IMR-90 (cell line): Measurements from ENCODE around the gene EPGN. TPM values are rescaled to one million over a fixed set of nuclear protein-coding genes. Genes with fewer than 3 reads are reported as not detected.

Experiments
- ATAC-seq: fragments of 200-7000 bp; cut with Tn5 transposase; 2 replicates; pipeline ENCODE4 v1.9.1; 2020; ENCODE audit warnings: low read depth, mild to moderate bottlenecking, moderate library complexity
- BruUV-seq: library from RNA; stranded (reverse); fragments of 400-500 nt; replicated peaks from 2 replicates; lab custom pipeline; 2021; lab: Mats Ljungman, UMichigan
- CTCF ChIA-PET: fragments of 300-600 bp; formaldehyde crosslinking; extraction: SDS; loops from one replicate; lab custom pipeline; 2021; ENCODE audit warnings: antibody characterized with exemption; lab: Yijun Ruan, JAX
- POLR2A ChIA-PET: fragments of 300-600 bp; sonication (Branson Sonifier 250); formaldehyde crosslinking; loops from one replicate; lab custom pipeline; 2022; ENCODE audit warnings: antibody characterized with exemption; ENCODE audit not compliant: unreplicated experiment; lab: Charles Lee
- DNase-seq: peaks from one replicate; pipeline ENCODE4 v3.0.0; 2013
- H2AFZ ChIP-seq: replicated peaks from 2 replicates; pipeline ENCODE3; 2013; ENCODE audit warnings: low read length, mild to moderate bottlenecking; ENCODE audit not compliant: poor library complexity
- H2AK5ac ChIP-seq: 2 replicates; pipeline ENCODE4 v1.6.1; 2013; ENCODE audit warnings: low read depth, low read length, inconsistent platforms
- H2AK9ac ChIP-seq: replicated peaks from 2 replicates; pipeline ENCODE3; 2013; ENCODE audit warnings: mild to moderate bottlenecking, low read depth, low read length, moderate library complexity; ENCODE audit not compliant: poor library complexity
- H2BK120ac ChIP-seq: 2 replicates; pipeline ENCODE4 v1.6.1; 2013; ENCODE audit warnings: low read depth, low read length, inconsistent platforms
- H2BK15ac ChIP-seq: 3 replicates; pipeline ENCODE4 v1.6.1; 2013; ENCODE audit warnings: low read depth, low read length, inconsistent platforms
- H2BK20ac ChIP-seq: 2 replicates; pipeline ENCODE4 v1.6.1; 2013; ENCODE audit warnings: low read depth, mild to moderate bottlenecking, inconsistent platforms, low read length, moderate library complexity
- H2BK5ac ChIP-seq: 2 replicates; pipeline ENCODE4 v1.6.1; 2013; ENCODE audit warnings: mild to moderate bottlenecking, low read depth, low read length, inconsistent platforms; ENCODE audit not compliant: poor library complexity, severe bottlenecking
- H3K14ac ChIP-seq: replicated peaks from 2 replicates; pipeline ENCODE4 v1.6.1; 2013; ENCODE audit warnings: low read depth, low read length, inconsistent platforms
- H3K18ac ChIP-seq: 2 replicates; pipeline ENCODE4 v1.6.1; 2013; ENCODE audit warnings: low read depth, low read length, control low read depth
- H3K23ac ChIP-seq: 2 replicates; pipeline ENCODE4 v1.6.1; 2013; ENCODE audit warnings: low read depth, low read length, inconsistent platforms
- H3K27ac ChIP-seq: 2 replicates; pipeline ENCODE4 v1.5.1; 2013; ENCODE audit warnings: mild to moderate bottlenecking, control low read depth, low read length; ENCODE audit not compliant: insufficient read depth
- H3K27me3 ChIP-seq: 2 replicates; pipeline ENCODE4 v1.6.1; 2013; ENCODE audit warnings: low read length; ENCODE audit not compliant: control insufficient read depth, insufficient read depth
- H3K36me3 ChIP-seq: 2 replicates; pipeline ENCODE4 v1.6.1; 2013; ENCODE audit warnings: low read length, mixed read lengths; ENCODE audit not compliant: control insufficient read depth, insufficient read depth
- H3K4ac ChIP-seq: 2 replicates; pipeline ENCODE4 v1.6.1; 2013; ENCODE audit warnings: low read depth, low read length, inconsistent platforms
- H3K4me1 ChIP-seq: 2 replicates; pipeline ENCODE4 v1.6.1; 2013; ENCODE audit warnings: low read length, mixed read lengths; ENCODE audit not compliant: control insufficient read depth, insufficient read depth
- H3K4me2 ChIP-seq: 2 replicates; pipeline ENCODE4 v1.6.1; 2013; ENCODE audit warnings: low read depth, mild to moderate bottlenecking, control low read depth, low read length, moderate library complexity
- H3K4me3 ChIP-seq: 2 replicates; pipeline ENCODE4 v1.5.1; 2013; ENCODE audit warnings: low read depth, mild to moderate bottlenecking, control low read depth, low read length, moderate library complexity; ENCODE audit not compliant: insufficient read depth
- H3K56ac ChIP-seq: 2 replicates; pipeline ENCODE4 v1.6.1; 2013; ENCODE audit warnings: low read length, inconsistent platforms; ENCODE audit not compliant: insufficient read depth; ENCODE audit errors: extremely low read depth
- H3K79me1 ChIP-seq, 2 experiments: 2 replicates each; pipeline ENCODE4 v1.6.1; 2013; ENCODE audit warnings: low read length in 2 of 2, inconsistent platforms in 1 of 2, low read depth in 1 of 2
- H3K9ac ChIP-seq: 2 replicates; pipeline ENCODE4 v1.6.1; 2013; ENCODE audit warnings: low read depth, low read length, control low read depth
- H3K9me1 ChIP-seq: 2 replicates; pipeline ENCODE4 v1.6.1; 2013; ENCODE audit warnings: low read length, inconsistent platforms; ENCODE audit not compliant: insufficient read depth
- H3K9me3 ChIP-seq: 2 replicates; pipeline ENCODE4 v1.6.1; 2013; ENCODE audit warnings: low read length; ENCODE audit not compliant: control insufficient read depth, insufficient read depth
- H4K20me1 ChIP-seq: 2 replicates; pipeline ENCODE4 v1.6.1; 2013; ENCODE audit warnings: low read length, inconsistent platforms; ENCODE audit not compliant: insufficient read depth
- H4K5ac ChIP-seq: 2 replicates; pipeline ENCODE4 v1.6.1; 2013; ENCODE audit warnings: mild to moderate bottlenecking, low read depth, low read length, control low read depth
- H4K8ac ChIP-seq, 2 experiments: 2 replicates each; pipeline ENCODE4 v1.6.1; 2013; ENCODE audit warnings: low read depth in 2 of 2, low read length in 2 of 2, control low read depth in 1 of 2, inconsistent platforms in 1 of 2
- H4K91ac ChIP-seq: 2 replicates; pipeline ENCODE4 v1.6.1; 2013; ENCODE audit warnings: low read depth, low read length, inconsistent platforms; ENCODE audit not compliant: insufficient read depth
- BHLHE40 ChIP-seq: fragments of 150-350 bp; IDR thresholded peaks from 2 replicates; pipeline ENCODE4 v1.6.1; 2016; ENCODE audit warnings: mild to moderate bottlenecking, low read depth, low read length
- CEBPB ChIP-seq: IDR thresholded peaks from 2 replicates; pipeline ENCODE4 v1.6.1; 2012; ENCODE audit warnings: low read depth, low read length, improper control_type of control experiment
- CHD1 ChIP-seq: IDR thresholded peaks from 2 replicates; pipeline ENCODE4 v1.6.1; 2012; ENCODE audit warnings: low read depth, low read length, improper control_type of control experiment
- FOS ChIP-seq: fragments of 150-350 bp; IDR thresholded peaks from 2 replicates; pipeline ENCODE4 v1.6.1; 2016; ENCODE audit warnings: low read depth, low read length
- MAFK ChIP-seq: IDR thresholded peaks from 2 replicates; pipeline ENCODE4 v1.6.1; 2012; ENCODE audit warnings: low read depth, low read length, improper control_type of control experiment
- MAZ ChIP-seq: IDR thresholded peaks from 2 replicates; pipeline ENCODE4 v1.6.1; 2012; ENCODE audit warnings: low read depth, mild to moderate bottlenecking, low read length, improper control_type of control experiment, moderate library complexity, borderline replicate concordance
- MXI1 ChIP-seq: IDR thresholded peaks from 2 replicates; pipeline ENCODE4 v1.6.1; 2012; ENCODE audit warnings: low read depth, mild to moderate bottlenecking, low read length, moderate library complexity, borderline replicate concordance
- NFE2L2 ChIP-seq: fragments of 150-350 bp; IDR thresholded peaks from 2 replicates; pipeline ENCODE4 v1.6.1; 2016; ENCODE audit warnings: low read depth, mild to moderate bottlenecking, low read length
- POLR2A ChIP-seq: IDR thresholded peaks from 2 replicates; pipeline ENCODE4 v1.6.1; 2012; ENCODE audit warnings: mild to moderate bottlenecking, low read depth, low read length
- RAD21 ChIP-seq: IDR thresholded peaks from 2 replicates; pipeline ENCODE4 v1.6.1; 2012; ENCODE audit warnings: low read length, improper control_type of control experiment
- RCOR1 ChIP-seq: IDR thresholded peaks from 2 replicates; pipeline ENCODE4 v1.6.1; 2012; ENCODE audit warnings: mild to moderate bottlenecking, low read length, improper control_type of control experiment; ENCODE audit not compliant: insufficient replicate concordance
- RFX5 ChIP-seq: IDR thresholded peaks from 2 replicates; pipeline ENCODE4 v1.8.0; 2012; ENCODE audit warnings: low read depth, mild to moderate bottlenecking, low read length, moderate library complexity
- SMC3 ChIP-seq: fragments of 150-350 bp; IDR thresholded peaks from 2 replicates; pipeline ENCODE4 v1.6.1; 2016; ENCODE audit warnings: low read depth, mild to moderate bottlenecking, antibody characterized with exemption, low read length, moderate library complexity
- WGBS, 2 experiments: methylation state at CpG; one replicate each; pipeline versions ENCODE4 v1.1.5 to v1.1.7; 2013; ENCODE audit warnings: missing lambda C conversion rate in 2 of 2; ENCODE audit not compliant: insufficient read length in 1 of 2; ENCODE audit errors: extremely low coverage in 2 of 2; 5-methylcytosine and 5-hydroxymethylcytosine counted together
- dilution Hi-C: fragments of 300-500 bp; cut with HindIII; formaldehyde crosslinking; loops from one replicate; pipeline ENCODE4 v1.14.3; 2018; ENCODE audit warnings: low sequenced_read_pairs; ENCODE audit not compliant: unreplicated experiment
- in situ Hi-C: fragments of 300-500 bp; cut with MboI; formaldehyde crosslinking; loops from 3 replicates; pipeline ENCODE4 v1.14.3; 2019; ENCODE audit warnings: low sequenced_read_pairs, inconsistent platforms, mixed read lengths
- intact Hi-C: fragments of 100-400 bp; cut with micrococcal nuclease; formaldehyde crosslinking; loops from 2 replicates; pipeline ENCODE4 v1.10.0; 2022
- polyA plus RNA-seq, 3 experiments: library from polyadenylated mRNA; depleted of rRNA; stranded (reverse); fragments of >200 nt; gene quantifications; 2 replicates each; pipeline ENCODE4 v1.2.3, GENCODE V29; 2012; ENCODE audit warnings: low replicate concordance in 1 of 3
- total RNA-seq: library from RNA; depleted of rRNA; stranded (reverse); fragments of >200 nt; gene quantifications from 2 replicates; pipeline ENCODE4 v1.2.3, GENCODE V29; 2012
- TF ChIP-seq, protein P1 (sequence below): fragments of 150-350 bp; IDR thresholded peaks from 2 replicates; pipeline ENCODE4 v1.6.1; 2016; ENCODE audit warnings: low read depth, mild to moderate bottlenecking, low read length, moderate library complexity, borderline replicate concordance
- TF ChIP-seq, protein P2 (sequence below): fragments of 150-350 bp; IDR thresholded peaks from 2 replicates; pipeline ENCODE4 v1.6.1; 2017; ENCODE audit warnings: mild to moderate bottlenecking, antibody characterized with exemption, low read length, low read depth
- TF ChIP-seq, protein P3 (sequence below): conservative IDR thresholded peaks from 2 replicates; pipeline ENCODE4 v1.5.1; 2012; ENCODE audit warnings: mild to moderate bottlenecking, low read depth, low read length, improper control_type of control experiment

The EPGN gene
- total and polyA plus RNA-seq, 2 of the 4 experiments (the other 2 are of a cell fraction), result 0.18 TPM; not detected in 1

DNA sequence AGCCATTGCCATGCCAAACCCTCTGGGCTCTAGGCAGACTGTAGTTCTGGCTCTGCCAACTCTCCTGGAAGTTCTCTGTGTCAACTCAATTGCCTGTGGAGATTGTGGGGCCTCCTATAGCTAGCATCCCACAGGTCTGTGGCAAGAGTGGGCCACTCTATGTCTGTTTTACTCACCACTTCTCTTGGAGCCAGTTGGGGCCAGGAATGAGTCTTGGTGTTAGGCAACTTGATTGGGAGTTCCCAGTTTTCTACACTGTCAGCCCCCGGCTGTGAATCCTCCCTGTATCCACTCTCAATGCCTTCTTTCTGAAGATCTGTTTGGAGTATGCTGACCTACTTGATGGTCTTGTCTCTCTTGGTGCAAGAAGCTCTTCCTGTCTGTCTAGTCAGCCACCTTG is 48.2 kb upstream of the EPGN start:
- BruUV-seq, result no TSS peak
- H4K20me1 ChIP-seq, result no peaks in the 10 kb centered on the region
- DNase-seq (no peak), ATAC-seq (no peak)
- no peaks in the 10 kb centered on the region for H3K9me3 ChIP-seq
- no peak overlapping the region for H3K4me2 ChIP-seq
- H3K9me1 ChIP-seq, result no peaks in the 10 kb centered on the region
- no peaks in the 10 kb centered on the region for H3K79me1 ChIP-seq
- no peak overlapping the region for H2AK9ac ChIP-seq
- no peak overlapping the region for H3K23ac ChIP-seq
- no peaks in the 10 kb centered on the region for H3K27me3 ChIP-seq
- H2AK5ac ChIP-seq, result no peak overlapping the region
- no peak overlapping the region for H3K9ac ChIP-seq
- ChIA-PET CTCF (no interaction called here), POLR2A (no interaction called here)
- no peak overlapping the region for H4K5ac ChIP-seq
- H2BK15ac ChIP-seq, result no peak overlapping the region
- H2BK120ac ChIP-seq, result no peak overlapping the region
- dilution Hi-C loops (no loop called here), intact Hi-C loops (no loop called here), in situ Hi-C loops (no loop called here)
- no peak overlapping the region for H3K56ac ChIP-seq
- H3K4me3 ChIP-seq, result no peak overlapping the region
- no peak overlapping the region for H3K4ac ChIP-seq
- TF ChIP-seq NFE2L2 (no peak), SMC3 (no peak), MAFK (no peak), RCOR1 (no peak), CEBPB (no peak), RAD21 (no peak), BHLHE40 (no peak), POLR2A (no peak), MAZ (no peak), CHD1 (no peak), FOS (no peak), MXI1 (no peak), RFX5 (no peak)
- TF ChIP-seq, protein P1, sequence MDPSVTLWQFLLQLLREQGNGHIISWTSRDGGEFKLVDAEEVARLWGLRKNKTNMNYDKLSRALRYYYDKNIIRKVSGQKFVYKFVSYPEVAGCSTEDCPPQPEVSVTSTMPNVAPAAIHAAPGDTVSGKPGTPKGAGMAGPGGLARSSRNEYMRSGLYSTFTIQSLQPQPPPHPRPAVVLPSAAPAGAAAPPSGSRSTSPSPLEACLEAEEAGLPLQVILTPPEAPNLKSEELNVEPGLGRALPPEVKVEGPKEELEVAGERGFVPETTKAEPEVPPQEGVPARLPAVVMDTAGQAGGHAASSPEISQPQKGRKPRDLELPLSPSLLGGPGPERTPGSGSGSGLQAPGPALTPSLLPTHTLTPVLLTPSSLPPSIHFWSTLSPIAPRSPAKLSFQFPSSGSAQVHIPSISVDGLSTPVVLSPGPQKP, result no peak
- TF ChIP-seq, protein P2, sequence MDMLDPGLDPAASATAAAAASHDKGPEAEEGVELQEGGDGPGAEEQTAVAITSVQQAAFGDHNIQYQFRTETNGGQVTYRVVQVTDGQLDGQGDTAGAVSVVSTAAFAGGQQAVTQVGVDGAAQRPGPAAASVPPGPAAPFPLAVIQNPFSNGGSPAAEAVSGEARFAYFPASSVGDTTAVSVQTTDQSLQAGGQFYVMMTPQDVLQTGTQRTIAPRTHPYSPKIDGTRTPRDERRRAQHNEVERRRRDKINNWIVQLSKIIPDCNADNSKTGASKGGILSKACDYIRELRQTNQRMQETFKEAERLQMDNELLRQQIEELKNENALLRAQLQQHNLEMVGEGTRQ, result no peak
- TF ChIP-seq, protein P3, sequence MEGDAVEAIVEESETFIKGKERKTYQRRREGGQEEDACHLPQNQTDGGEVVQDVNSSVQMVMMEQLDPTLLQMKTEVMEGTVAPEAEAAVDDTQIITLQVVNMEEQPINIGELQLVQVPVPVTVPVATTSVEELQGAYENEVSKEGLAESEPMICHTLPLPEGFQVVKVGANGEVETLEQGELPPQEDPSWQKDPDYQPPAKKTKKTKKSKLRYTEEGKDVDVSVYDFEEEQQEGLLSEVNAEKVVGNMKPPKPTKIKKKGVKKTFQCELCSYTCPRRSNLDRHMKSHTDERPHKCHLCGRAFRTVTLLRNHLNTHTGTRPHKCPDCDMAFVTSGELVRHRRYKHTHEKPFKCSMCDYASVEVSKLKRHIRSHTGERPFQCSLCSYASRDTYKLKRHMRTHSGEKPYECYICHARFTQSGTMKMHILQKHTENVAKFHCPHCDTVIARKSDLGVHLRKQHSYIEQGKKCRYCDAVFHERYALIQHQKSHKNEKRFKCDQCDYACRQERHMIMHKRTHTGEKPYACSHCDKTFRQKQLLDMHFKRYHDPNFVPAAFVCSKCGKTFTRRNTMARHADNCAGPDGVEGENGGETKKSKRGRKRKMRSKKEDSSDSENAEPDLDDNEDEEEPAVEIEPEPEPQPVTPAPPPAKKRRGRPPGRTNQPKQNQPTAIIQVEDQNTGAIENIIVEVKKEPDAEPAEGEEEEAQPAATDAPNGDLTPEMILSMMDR, result no peak
- no peaks in the 10 kb centered on the region for H3K4me1 ChIP-seq
- no peak overlapping the region for H2BK5ac ChIP-seq
- no CpG with 5 or more reads among the region's 1 CpG for WGBS, 2 experiments
- H4K91ac ChIP-seq, result no peak overlapping the region
- no peak overlapping the region for H2BK20ac ChIP-seq
- H3K14ac ChIP-seq, result no peak overlapping the region
- no peak overlapping the region for H3K27ac ChIP-seq
- H2AFZ ChIP-seq, result no peak overlapping the region
- no peak overlapping the region for H3K18ac ChIP-seq
- H4K8ac ChIP-seq, result no peak overlapping the region
- H3K36me3 ChIP-seq, result no peaks in the 10 kb centered on the region
